Gastroesophageal sphincter (tissue), 4 donors: ENCODE results near the gene ECM1. TPM values are rescaled to one million over a fixed set of nuclear protein-coding genes. Genes with fewer than 3 reads are reported as not detected.

Experiments
- ATAC-seq: fragments of 150-250 bp; one replicate; pipeline ENCODE4 v1.9.1; 2016; ENCODE audit warnings: mild to moderate bottlenecking, moderate library complexity
- H3K27ac ChIP-seq, 4 donors: fragments of 200-600 bp; sonication (generic) in 3 of 4; 1 replicate in 3 of 4; 2 replicates in 1 of 4; pipeline ENCODE4 v1.5.1; 2016 to 2019
- H3K27me3 ChIP-seq: fragments of 200-600 bp; sonication (generic); one replicate; pipeline ENCODE4 v1.5.1; 2019
- H3K36me3 ChIP-seq, 2 donors: fragments of 200-600 bp; sonication (generic); one replicate each; pipeline ENCODE4 v1.5.1; 2019; ENCODE audit warnings: control low read depth in 1 of 2
- H3K4me1 ChIP-seq, 3 donors: fragments of 200-600 bp; sonication (generic); 1 replicate in 2 of 3; 2 replicates in 1 of 3; pipeline ENCODE4 v1.5.1; 2016 to 2019; ENCODE audit warnings: control low read depth in 2 of 3
- H3K4me3 ChIP-seq, 2 donors: fragments of 200-600 bp; sonication (generic); one replicate each; pipeline ENCODE4 v1.5.1; 2019; ENCODE audit warnings: mild to moderate bottlenecking in 1 of 2, moderate library complexity in 1 of 2
- H3K9me3 ChIP-seq, 3 donors: fragments of 200-600 bp; sonication (generic); one replicate each; pipeline ENCODE4 v1.5.1; 2017 to 2019; ENCODE audit warnings: control low read depth in 2 of 3
- EP300 ChIP-seq: sonication (generic); formaldehyde crosslinking; IDR thresholded peaks from one replicate; pipeline ENCODE4 v1.6.1; 2017; ENCODE audit warnings: antibody characterized with exemption, mild to moderate bottlenecking
- POLR2A ChIP-seq, 2 donors: fragments of 450-650 bp; IDR thresholded peaks; one replicate each; pipeline ENCODE4 v1.6.1; 2017; ENCODE audit warnings: antibody characterized with exemption in 2 of 2, mild to moderate bottlenecking in 2 of 2, moderate library complexity in 1 of 2
- POLR2AphosphoS5 ChIP-seq: sonication (generic); formaldehyde crosslinking; IDR thresholded peaks from one replicate; pipeline ENCODE4 v1.6.1; 2017; ENCODE audit warnings: antibody characterized with exemption
- WGBS, 2 donors: methylation state at CpG; one replicate each; pipeline ENCODE4 v1.1.5; 2018; ENCODE audit warnings: low coverage in 1 of 2; 5-methylcytosine and 5-hydroxymethylcytosine counted together
- total RNA-seq, 4 donors: library from RNA; depleted of rRNA; stranded (reverse); fragments of >200 nt; gene quantifications; one replicate each; pipeline ENCODE4 v1.1.0, GENCODE V29; 2016
- TF ChIP-seq, protein P1 (sequence below), 4 experiments: fragments of 200-600 bp in 2 of 4; fragments of 450-650 bp in 2 of 4; sonication (generic) in 1 of 4; IDR thresholded peaks; one replicate each; pipeline ENCODE4 v1.5.1; 2017 to 2019; ENCODE audit warnings: antibody characterized with exemption in 4 of 4, mild to moderate bottlenecking in 2 of 4, moderate library complexity in 2 of 4

ECM1 gene
- total RNA-seq, 4 donors from 2014 or later, result 12.6 to 29.7 (median 19.4) TPM

DNA sequence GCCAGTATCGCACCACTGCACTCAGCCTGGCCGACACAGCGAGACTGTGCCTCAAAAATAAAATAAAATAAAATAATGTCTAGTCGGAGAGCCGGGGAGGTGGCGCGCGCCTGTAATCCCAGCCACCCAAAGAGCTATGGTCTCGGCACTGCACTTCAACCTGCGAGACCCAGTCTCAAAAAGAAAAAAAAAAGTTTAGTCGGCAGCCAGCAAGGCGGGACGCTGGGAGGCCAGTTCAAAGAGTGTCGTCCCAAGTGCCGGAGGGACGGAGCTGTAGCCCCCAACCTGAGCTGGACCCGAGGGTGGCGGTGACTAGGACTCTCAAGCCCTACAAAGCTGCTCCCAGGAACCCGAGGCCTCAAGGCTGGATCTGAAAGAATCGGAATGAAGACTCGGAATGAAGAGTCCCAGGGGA lies 7.0 kb downstream of the ECM1 start:
- no peaks in the 10 kb centered on the region for H3K27me3 ChIP-seq
- H3K4me3 ChIP-seq, result peak overlapping the region; percentile 47 to 54
- peak overlapping the region; percentile 66 to 93 (median 88) for H3K27ac ChIP-seq
- 0 to 27% methylated on average over 3 to 17 of the region's 21 CpGs for WGBS, 2 donors
- H3K36me3 ChIP-seq, result peaks cover 0 to 19% of the 10 kb centered on the region in 2 donors
- no peak for ATAC-seq
- H3K4me1 ChIP-seq, result peaks cover 0 to 27% (median 9%) of the 10 kb centered on the region in 3 donors
- TF ChIP-seq POLR2A (IDR thresholded peaks at IDR 0.05), result no peak
- H3K9me3 ChIP-seq, result no peaks in the 10 kb centered on the region

DNA sequence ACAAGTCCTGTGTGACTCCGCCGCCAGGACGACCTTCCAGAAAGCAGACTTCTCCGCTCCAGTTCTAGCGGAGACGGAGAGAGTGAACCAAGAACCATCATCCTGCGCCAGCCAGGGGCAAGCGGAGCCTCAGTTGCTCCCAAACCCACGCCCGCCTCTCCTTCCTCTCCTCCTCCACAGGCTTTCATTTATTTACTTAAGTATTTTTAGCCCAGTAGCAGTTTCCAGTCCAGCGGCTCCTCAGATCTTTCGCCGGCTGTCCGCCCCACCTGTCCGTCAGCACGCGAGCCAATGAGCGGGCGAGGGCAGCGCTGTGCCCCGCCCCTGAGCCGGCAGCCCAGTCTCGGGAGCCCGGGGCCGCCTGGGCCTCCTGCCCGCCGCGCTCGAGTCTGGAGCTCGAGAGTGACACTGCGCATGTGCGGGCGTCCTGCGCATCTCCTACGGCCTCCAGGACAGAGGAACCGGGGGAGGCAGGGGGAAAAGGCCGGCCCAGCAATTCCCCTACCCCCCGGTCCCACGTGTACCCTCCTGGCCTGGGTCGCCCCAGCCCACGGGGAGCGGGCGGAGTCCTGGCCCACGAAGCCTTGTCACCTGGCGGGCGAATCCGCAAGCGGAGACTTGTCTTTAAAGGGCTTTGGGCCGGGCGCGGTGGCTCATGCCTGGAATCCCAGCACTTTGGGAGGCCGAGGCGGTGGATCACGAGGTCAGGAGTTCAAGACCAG lies 7.6 kb downstream of the ECM1 start, which contains the start of gene FALEC:
FALEC (plus strand) TSS at position 425 of the 722 bp plus-strand sequence.
- H3K9me3 ChIP-seq, result no peaks in the 10 kb centered on the region
- H3K36me3 ChIP-seq, result peaks cover 0 to 14% of the 10 kb centered on the region in 2 donors
- WGBS, 2 donors, result 2 to 3% methylated on average over 18 to 28 of the region's 54 CpGs
- H3K4me1 ChIP-seq, result peaks cover 0 to 27% (median 9%) of the 10 kb centered on the region in 3 donors
- peak within 1 kb of the TSS; percentile 66 to 93 (median 88) for H3K27ac ChIP-seq
- TF ChIP-seq EP300 (no peak), POLR2A (IDR thresholded peaks at IDR 0.05) (peak in 1 of 2 donors; percentile 46), POLR2AphosphoS5 (peak; percentile 22)
- TF ChIP-seq, protein P1, sequence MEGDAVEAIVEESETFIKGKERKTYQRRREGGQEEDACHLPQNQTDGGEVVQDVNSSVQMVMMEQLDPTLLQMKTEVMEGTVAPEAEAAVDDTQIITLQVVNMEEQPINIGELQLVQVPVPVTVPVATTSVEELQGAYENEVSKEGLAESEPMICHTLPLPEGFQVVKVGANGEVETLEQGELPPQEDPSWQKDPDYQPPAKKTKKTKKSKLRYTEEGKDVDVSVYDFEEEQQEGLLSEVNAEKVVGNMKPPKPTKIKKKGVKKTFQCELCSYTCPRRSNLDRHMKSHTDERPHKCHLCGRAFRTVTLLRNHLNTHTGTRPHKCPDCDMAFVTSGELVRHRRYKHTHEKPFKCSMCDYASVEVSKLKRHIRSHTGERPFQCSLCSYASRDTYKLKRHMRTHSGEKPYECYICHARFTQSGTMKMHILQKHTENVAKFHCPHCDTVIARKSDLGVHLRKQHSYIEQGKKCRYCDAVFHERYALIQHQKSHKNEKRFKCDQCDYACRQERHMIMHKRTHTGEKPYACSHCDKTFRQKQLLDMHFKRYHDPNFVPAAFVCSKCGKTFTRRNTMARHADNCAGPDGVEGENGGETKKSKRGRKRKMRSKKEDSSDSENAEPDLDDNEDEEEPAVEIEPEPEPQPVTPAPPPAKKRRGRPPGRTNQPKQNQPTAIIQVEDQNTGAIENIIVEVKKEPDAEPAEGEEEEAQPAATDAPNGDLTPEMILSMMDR (IDR thresholded peaks at IDR 0.05), result peak in 2 of 4 experiments; percentile 21
- peak; percentile 99 for ATAC-seq
- H3K27me3 ChIP-seq, result no peaks in the 10 kb centered on the region
- peak within 1 kb of the TSS; percentile 47 to 54 for H3K4me3 ChIP-seq

DNA sequence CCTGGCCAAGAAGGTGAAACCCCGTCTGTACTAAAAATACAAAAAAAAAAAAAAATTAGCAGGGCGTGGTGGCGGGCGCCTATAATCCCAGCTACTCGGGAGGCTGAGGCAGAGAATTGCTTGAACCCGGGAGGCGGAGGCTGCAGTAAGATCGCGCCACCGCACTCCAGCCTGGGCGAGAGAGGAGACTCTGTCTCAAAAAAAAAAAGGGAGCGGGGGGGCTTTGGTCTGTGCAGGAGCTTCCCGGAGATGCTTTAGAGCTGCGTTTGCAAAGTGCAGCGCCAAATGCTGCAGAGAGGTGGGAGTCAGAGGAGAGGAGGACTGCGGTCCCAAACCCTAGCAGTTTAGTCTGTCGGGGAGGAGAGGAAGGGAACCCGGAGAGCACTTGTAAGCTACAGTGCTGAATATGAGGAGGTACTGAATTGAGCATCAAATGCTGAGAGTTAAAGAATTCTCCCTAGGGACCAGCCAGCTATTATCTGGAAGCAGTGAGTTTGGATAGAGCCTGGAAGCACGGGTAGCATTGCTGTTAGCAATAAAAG lies 8.2 kb downstream of the ECM1 start:
- TF ChIP-seq POLR2AphosphoS5, result no peak
- TF ChIP-seq, protein P1 (IDR thresholded peaks at IDR 0.05), result peak in 1 of 4 experiments; percentile 13
- Histone ChIP-seq H3K9me3 (no peaks in the 10 kb centered on the region), H3K27me3 (no peaks in the 10 kb centered on the region), H3K4me1 (peaks cover 0 to 27% (median 9%) of the 10 kb centered on the region in 3 donors), H3K36me3 (peaks cover 0 to 14% of the 10 kb centered on the region in 2 donors), H3K4me3 (peak overlapping the region; percentile 47 to 54), H3K27ac (peak overlapping the region; percentile 59 to 93 (median 88))
- ATAC-seq, result no peak
- WGBS, 2 donors, result 0% methylated on average over 10 to 12 of the region's 19 CpGs

DNA sequence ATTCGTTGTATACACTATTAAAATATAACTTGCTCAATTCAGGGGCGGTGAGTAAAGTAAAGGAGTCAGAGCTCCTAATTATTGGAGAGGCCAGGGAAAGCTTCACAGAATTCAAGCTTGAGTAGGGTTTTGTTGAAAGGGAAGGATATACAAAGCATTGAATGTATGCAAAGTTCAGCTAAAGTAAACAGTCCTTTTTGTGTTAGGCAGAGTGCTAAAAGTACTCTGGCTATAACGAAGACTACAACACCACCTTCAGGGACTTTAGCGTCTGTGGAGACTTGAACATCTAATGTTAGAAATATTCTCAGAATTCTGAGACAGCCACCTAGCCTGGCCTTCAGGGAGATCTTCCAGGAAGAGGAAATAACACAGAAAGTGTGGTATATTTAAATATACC lies 8.7 kb downstream of the ECM1 start:
- 11 to 15% methylated on average over 4 of the region's 4 CpGs for WGBS, 2 donors
- H3K27ac ChIP-seq, result peak overlapping the region in 3 of 4 donors; percentile 84 to 93 (median 91)
- TF ChIP-seq, protein P1 (IDR thresholded peaks at IDR 0.05), result peak in 2 of 4 experiments; percentile 6 to 23
- no peak for TF ChIP-seq POLR2A (IDR thresholded peaks at IDR 0.05)
- TF ChIP-seq POLR2AphosphoS5, result no peak
- no peak for TF ChIP-seq EP300
- H3K4me1 ChIP-seq, result peaks cover 0 to 27% (median 9%) of the 10 kb centered on the region in 3 donors
- H3K27me3 ChIP-seq, result no peaks in the 10 kb centered on the region
- H3K36me3 ChIP-seq, result peaks cover 0 to 12% of the 10 kb centered on the region in 2 donors
- no peaks in the 10 kb centered on the region for H3K9me3 ChIP-seq
- no peak for ATAC-seq
- H3K4me3 ChIP-seq, result peak overlapping the region in 1 of 2 donors; percentile 54

DNA sequence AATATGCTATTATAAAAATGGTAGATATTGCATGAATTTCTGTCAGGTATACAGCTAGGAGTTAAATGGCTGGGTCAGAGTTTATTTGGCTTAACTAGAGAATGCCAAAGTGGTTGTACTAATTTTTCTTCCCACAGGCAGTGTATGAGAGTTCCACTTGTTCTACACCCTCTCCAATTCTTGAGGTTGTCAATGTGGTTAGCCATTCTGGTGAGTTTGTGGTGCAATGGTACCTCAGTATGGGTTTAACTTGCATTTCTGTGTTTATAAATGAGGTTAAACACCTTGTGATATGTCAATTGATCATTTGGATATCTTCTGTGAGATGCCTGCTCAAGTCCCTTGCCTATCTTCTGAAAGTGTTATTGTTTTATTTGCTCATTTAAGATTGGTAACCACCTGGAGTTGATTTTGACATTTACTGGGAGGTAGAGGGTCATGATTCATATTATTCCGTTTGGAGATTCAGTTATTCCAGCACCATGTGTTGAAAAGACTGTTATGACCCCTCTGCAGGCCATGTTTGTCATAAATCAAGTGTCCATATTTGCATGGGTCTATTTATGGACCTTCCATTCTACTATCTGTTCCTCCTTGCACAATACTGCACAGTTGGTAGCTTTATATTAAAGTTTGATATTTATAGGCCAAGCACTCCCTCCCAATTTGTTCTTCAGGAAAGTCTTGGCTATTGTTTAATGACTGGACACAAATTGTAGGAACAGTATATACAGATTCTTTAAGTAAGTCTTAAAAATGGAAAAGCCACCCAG lies 13.5 kb downstream of the ECM1 start:
- Histone ChIP-seq H3K9me3 (no peaks in the 10 kb centered on the region), H3K4me1 (peaks cover 0 to 13% (median 2%) of the 10 kb centered on the region in 3 donors), H3K36me3 (no peaks in the 10 kb centered on the region), H3K27me3 (no peaks in the 10 kb centered on the region), H3K4me3 (no peak overlapping the region), H3K27ac (no peak overlapping the region)
- no peak for ATAC-seq
- TF ChIP-seq POLR2AphosphoS5, result no peak
- TF ChIP-seq, protein P1 (IDR thresholded peaks at IDR 0.05), result no peak
- WGBS, 2 donors, result 41 to 71% methylated on average over 1 of the region's 1 CpG
